Stimulated activated CD8-positive, alpha-beta memory T cell treated with anti-CD3 and anti-CD28 coated beads, Interleukin-12 subunit alpha, Interleukin-12 subunit beta, amount 100 ng/mL, for 1 hour (primary cell): ENCODE results near the gene LILRB3.
A peak's percentile ranks its signal among the peaks of the same experiment; 100 is the strongest.
"Not testable (repeated sequence)": the region's sequence is repeated elsewhere in the genome, so short reads cannot be mapped to it uniquely, and the experiment has no call there.

Experiments
- DNase-seq: peaks from one replicate; pipeline ENCODE4 v3.0.0-alpha.2; 2020; ENCODE audit warnings: low read depth

The LILRB3 gene

DNA sequence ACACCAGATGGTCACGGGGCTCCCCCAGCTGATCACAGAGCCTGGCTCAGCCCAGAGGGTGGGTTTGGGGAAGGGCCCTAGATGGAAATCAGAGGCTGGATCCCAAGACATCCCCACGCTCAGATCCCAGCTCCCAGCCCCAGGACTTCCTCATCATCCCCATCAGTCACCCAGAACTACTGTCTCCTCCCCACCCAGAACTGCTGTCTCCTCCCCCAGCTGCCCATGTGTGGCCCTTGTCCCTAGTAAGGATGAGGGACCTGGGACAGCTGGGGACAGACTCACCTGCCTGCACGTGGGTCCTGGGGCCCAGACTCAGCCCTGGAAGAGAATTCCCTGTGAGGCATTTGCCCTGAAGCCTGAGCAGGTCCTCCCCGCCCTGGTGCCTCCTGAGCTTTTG lies 19.4 kb upstream of the LILRB3 start:
- DNase-seq = not testable (repeated sequence)

GRCh38 chr19:54240372-54241336 lies 17.8 kb upstream of the LILRB3 start:
- not testable (repeated sequence) for DNase-seq

DNA sequence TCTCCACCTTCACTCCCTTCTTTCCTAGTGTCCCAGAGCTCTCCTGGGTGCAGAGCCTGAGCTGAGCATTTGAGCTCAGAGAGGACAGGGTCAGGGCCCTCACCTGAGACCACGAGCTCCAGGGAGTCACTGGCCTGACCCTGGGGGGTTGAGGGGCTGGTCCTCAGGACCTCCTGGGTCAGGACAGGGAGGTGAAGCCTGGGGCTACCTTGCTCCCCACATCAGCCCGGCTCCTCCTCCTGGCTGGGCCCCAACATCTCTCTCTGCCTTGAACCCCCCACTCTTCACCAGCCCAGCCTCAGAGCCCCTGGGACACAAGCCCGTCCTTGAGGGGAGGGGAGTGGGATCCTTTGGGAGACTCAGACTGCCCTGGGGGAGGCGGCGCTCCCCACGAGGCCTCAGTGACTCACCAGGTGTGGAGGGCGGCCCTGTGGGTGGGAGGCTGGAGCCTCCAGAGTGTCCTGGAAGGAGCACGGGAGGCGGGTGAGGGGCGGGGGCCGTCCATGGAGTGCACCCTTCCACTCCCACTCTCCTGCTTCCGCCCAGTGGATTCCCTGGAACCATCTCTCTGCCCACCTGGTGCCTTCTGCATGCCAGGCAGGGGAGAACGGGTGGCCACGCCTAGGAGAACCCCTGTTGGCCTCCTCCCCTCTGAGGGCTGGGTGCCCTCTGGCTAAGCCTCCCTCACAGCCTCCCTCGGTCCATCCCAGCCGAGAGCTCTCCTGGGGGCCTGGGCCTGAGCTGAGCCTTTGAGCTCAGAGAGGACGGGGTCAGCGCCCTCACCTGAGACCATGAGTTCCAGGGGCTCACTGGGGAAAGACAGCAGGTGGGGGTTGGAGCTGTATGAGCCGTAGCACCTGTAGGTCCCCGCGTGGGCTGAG lies 16.9 kb upstream of the LILRB3 start:
- DNase-seq = not testable (repeated sequence)

GRCh38 chr19:54233941-54234340 lies 11.1 kb upstream of the LILRB3 start:
- no peak for DNase-seq

DNA sequence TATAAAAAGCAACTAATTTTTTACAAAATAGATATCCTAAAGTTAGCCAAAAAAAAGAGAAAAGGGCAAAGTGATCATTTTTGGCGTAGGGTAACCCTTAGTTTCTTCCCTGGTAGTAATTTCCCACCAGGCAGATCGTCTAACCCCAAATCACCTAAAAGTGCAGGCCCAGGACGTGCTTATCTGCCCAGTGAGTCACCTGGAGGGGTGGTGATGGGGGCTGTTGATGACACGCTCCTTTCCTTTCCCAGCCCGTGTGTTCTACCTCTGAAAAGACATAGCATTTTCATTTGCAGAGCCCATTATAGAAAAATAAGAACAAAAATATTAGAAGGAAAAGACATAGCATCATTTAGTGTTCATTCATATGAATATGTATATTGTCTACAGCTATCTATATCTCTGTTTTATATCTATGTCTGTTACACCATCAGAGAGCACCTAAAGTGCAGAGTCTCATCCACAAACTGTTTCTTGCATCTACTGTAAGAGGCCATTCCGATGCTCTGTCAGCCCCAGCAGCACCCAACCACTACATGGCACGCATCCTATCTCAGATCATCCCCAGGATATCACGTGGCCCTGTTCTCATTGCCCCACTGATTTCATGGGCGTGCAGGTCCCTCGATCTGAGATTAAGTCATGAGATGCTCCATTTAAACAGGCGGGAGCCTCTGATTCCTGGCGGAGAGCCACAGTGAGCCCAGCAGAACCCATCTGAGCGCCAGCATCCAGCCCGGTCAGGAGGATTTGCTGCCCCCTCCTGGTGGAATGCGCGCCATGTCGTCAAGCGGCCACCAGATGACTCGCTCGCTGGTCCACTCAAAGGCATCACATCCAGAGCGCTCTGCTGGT lies 8.5 kb upstream of the LILRB3 start:
- DNase-seq = peak; percentile 85

- DNase-seq = no peak
These were observed 7.2 kb upstream of the LILRB3 start for GRCh38 chr19:54230031-54230430.

GRCh38 chr19:54229146-54229545 lies 6.3 kb upstream of the LILRB3 start:
- DNase-seq = no peak

GRCh38 chr19:54224619-54225018 lies 1.8 kb upstream of the LILRB3 start:
- DNase-seq = not testable (repeated sequence)

DNA sequence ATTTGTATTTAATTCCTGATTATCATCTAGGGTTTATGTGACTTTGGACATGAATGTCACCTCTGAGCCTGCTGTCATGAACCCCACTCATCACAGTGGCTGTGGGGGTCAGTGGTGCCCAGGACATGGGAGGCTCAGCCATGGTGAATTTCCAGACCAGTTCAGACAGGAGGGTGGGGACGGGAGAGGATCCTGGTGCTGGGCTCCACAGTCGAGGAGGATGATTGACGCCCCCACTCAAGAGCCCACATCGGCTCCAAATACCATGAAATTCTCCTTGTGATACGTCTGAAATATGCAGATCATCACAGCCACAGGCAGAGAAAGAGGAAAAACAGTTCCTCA lies 1.1 kb upstream of the LILRB3 start:
- not testable (repeated sequence) for DNase-seq

DNA sequence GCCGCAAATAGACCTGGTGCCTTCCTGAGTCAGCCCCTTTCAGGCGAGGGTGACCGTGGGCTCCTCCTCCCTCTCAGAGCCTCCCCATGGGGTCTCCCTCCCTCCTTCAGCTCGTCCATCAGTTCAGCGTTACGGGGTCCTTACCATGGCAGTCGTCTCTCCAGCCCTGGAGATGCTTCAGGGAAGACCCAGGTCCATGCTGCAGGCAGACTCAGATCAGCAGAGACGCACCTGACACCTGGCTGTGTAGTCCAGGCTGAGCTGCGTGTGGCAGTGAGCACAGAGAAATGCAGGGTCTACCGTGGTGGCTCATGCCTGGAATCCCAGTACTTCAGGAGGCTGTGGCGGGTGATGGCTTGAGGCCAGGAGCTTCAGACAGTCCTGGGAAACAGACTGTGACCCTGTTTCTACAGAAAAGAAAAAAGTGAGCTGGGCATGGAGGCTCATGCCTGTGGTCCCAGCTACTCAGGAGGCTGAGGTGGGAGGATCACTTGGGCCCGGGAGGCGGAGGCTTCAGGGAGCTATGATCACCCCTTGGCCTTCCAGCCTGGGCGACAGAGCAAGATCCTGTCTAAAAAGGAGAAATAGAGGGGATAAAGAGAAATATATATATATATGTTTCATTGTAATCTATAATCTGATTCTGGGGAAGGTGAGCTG lies 600 bp upstream of the LILRB3 start:
- not testable (repeated sequence) for DNase-seq

- not testable (repeated sequence) for DNase-seq
These were observed 860 bp downstream of the LILRB3 start for GRCh38 chr19:54221947-54222346.

GRCh38 chr19:54219702-54220101 lies 3.1 kb downstream of the LILRB3 start:
- not testable (repeated sequence) for DNase-seq

- DNase-seq = no peak
These were observed 3.7 kb downstream of the LILRB3 start for GRCh38 chr19:54218960-54219661.

- DNase-seq = no peak
These were observed 4.5 kb downstream of the LILRB3 start for GRCh38 chr19:54218259-54218658.

DNA sequence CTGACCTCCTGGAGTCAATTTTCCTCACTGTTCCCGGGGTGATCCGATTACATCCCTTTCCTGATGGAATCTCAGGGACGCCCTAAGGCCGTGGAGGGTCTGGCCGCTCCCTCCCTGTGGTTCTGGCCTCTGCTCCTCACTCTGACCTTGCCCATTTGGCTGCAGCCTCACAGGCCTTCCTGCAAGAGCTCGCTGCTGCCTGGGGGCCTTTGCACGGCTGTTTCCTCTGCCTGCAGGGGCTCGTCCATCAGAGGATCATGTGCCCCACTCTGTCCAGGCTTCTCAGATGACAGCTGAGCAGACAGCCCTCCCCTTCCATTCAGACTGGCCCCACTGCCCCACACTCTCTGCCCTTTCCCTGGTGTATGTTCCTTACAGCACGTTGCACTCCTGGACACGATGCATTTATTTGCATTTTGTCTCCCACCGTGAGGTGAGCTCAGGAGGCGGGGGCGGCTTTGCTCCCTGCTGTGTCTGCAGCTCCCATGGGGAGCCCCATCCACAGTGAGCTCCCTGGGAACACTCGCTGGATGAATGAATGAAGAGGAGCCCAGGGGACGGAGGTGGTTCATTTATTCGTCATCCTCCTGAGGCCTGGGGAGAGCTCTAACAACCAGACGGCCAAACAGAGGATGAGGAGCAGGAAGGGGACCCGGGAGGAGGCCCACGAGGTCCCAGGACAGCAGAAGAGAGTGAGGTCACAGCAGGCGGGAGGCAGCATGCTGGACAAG lies 5.1 kb downstream of the LILRB3 start:
- DNase-seq = not testable (repeated sequence)

DNA sequence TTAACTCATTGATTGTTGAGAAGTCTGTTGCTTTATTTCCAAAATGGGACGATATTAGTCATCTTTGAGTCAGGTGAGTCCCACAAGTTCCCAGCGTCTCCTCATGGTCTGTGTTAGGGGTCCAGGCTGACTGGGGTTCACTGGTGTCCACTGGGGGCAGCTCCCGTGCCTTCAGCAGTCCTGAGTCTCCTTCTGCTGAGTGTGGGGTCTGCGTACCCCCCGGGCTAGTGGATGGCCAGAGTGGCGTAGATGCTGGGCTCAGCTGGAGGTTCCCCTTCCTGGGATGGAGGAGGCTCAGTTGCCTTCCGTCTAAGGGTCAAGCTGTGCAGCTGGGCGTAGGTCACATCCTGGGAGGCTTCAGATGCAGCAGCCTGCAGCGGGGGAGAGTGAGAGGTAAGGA lies 5.9 kb downstream of the LILRB3 start:
- no peak for DNase-seq

- DNase-seq = not testable (repeated sequence)
These were observed 8.1 kb downstream of the LILRB3 start for GRCh38 chr19:54214734-54215133.

- not testable (repeated sequence) for DNase-seq
These were observed 8.6 kb downstream of the LILRB3 start for GRCh38 chr19:54214217-54214616.

DNA sequence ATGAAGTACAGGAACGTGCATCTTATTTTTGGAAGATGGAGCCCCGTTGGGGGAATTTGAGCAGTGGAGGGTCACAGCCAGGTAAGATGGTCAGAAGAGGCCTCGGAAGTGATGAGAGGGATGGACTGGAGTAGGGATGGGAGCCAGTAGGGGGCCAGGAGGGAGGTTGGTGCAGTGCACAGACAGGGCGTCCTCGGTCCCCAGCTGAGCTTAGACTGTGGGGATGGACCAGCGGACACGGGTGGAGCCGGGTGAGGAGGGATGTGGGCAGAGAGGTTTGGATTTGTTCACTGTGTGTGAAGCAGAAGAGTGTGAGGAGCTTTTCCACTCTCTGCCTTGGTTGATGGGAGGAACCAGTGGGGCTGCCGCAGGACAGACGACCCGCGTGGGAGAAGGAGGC lies 11.6 kb downstream of the LILRB3 start:
- DNase-seq = no peak
